Measurements from ENCODE around the gene PROCA1.

GRCh38 chr17:28740406-28741357 lies 29.0 kb upstream of the PROCA1 start:
- TF ChIP-seq, protein P1, sequence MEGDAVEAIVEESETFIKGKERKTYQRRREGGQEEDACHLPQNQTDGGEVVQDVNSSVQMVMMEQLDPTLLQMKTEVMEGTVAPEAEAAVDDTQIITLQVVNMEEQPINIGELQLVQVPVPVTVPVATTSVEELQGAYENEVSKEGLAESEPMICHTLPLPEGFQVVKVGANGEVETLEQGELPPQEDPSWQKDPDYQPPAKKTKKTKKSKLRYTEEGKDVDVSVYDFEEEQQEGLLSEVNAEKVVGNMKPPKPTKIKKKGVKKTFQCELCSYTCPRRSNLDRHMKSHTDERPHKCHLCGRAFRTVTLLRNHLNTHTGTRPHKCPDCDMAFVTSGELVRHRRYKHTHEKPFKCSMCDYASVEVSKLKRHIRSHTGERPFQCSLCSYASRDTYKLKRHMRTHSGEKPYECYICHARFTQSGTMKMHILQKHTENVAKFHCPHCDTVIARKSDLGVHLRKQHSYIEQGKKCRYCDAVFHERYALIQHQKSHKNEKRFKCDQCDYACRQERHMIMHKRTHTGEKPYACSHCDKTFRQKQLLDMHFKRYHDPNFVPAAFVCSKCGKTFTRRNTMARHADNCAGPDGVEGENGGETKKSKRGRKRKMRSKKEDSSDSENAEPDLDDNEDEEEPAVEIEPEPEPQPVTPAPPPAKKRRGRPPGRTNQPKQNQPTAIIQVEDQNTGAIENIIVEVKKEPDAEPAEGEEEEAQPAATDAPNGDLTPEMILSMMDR (IDR thresholded peaks at IDR 0.05): no peak
- TF ChIP-seq POLR2AphosphoS5 (IDR thresholded peaks at IDR 0.05; ENCODE audit: low read depth, low read length): no peak
- TF ChIP-seq, protein P2, sequence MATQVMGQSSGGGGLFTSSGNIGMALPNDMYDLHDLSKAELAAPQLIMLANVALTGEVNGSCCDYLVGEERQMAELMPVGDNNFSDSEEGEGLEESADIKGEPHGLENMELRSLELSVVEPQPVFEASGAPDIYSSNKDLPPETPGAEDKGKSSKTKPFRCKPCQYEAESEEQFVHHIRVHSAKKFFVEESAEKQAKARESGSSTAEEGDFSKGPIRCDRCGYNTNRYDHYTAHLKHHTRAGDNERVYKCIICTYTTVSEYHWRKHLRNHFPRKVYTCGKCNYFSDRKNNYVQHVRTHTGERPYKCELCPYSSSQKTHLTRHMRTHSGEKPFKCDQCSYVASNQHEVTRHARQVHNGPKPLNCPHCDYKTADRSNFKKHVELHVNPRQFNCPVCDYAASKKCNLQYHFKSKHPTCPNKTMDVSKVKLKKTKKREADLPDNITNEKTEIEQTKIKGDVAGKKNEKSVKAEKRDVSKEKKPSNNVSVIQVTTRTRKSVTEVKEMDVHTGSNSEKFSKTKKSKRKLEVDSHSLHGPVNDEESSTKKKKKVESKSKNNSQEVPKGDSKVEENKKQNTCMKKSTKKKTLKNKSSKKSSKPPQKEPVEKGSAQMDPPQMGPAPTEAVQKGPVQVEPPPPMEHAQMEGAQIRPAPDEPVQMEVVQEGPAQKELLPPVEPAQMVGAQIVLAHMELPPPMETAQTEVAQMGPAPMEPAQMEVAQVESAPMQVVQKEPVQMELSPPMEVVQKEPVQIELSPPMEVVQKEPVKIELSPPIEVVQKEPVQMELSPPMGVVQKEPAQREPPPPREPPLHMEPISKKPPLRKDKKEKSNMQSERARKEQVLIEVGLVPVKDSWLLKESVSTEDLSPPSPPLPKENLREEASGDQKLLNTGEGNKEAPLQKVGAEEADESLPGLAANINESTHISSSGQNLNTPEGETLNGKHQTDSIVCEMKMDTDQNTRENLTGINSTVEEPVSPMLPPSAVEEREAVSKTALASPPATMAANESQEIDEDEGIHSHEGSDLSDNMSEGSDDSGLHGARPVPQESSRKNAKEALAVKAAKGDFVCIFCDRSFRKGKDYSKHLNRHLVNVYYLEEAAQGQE (IDR thresholded peaks at IDR 0.05; ENCODE audit: insufficient read depth in 1 of 2, low read depth in 2 of 2, low read length in 1 of 2): no peak
